ENCODE results near the gene DNAJB8.
A peak's percentile ranks its signal among the peaks of the same experiment; 100 is the strongest.

The DNAJB8 gene

DNA sequence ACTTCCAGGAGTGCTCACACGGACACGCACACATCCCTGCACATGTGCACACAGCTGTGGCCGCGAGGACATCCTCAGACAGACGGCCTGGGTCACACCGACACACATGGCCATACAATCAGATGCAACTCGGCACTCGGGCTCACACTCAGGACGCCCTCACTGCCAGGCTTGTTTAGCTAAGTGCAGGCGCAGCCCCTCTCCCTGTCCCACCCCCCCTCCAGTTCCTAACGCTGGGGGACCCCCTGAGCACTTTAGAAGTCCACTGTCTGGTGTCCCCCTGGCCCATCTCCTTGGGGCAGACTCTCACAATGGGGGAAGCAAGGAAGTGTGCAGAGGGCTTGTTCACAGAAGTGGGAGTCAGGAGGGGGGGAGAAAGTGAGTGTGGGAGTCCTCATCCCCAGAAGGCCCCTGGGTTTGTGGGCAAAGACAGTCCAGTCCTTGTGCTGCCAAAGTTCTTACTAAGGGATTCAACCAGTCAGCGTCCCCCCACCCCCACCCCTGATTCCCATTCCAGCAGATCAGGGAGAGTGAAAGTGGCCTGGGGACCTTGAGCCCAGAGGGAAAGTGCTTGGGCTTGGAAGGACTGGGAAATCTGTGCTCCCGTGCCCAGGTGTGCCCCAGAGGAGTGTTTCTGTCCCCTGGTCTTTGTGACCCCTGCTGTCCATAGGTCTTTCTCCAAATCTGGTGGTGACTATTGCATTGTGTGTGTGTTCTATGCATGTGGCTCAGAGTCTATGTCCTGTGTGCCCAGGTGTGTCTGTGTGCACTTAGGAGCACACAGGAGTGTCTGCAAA lies 27.1 kb upstream of the DNAJB8 start:
- no peak for DNase-seq (ENCODE audit: low spot score)
- TF ChIP-seq, protein P1, sequence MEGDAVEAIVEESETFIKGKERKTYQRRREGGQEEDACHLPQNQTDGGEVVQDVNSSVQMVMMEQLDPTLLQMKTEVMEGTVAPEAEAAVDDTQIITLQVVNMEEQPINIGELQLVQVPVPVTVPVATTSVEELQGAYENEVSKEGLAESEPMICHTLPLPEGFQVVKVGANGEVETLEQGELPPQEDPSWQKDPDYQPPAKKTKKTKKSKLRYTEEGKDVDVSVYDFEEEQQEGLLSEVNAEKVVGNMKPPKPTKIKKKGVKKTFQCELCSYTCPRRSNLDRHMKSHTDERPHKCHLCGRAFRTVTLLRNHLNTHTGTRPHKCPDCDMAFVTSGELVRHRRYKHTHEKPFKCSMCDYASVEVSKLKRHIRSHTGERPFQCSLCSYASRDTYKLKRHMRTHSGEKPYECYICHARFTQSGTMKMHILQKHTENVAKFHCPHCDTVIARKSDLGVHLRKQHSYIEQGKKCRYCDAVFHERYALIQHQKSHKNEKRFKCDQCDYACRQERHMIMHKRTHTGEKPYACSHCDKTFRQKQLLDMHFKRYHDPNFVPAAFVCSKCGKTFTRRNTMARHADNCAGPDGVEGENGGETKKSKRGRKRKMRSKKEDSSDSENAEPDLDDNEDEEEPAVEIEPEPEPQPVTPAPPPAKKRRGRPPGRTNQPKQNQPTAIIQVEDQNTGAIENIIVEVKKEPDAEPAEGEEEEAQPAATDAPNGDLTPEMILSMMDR (IDR thresholded peaks at IDR 0.05; ENCODE audit: extremely low read depth, missing control alignments) = no peak

DNA sequence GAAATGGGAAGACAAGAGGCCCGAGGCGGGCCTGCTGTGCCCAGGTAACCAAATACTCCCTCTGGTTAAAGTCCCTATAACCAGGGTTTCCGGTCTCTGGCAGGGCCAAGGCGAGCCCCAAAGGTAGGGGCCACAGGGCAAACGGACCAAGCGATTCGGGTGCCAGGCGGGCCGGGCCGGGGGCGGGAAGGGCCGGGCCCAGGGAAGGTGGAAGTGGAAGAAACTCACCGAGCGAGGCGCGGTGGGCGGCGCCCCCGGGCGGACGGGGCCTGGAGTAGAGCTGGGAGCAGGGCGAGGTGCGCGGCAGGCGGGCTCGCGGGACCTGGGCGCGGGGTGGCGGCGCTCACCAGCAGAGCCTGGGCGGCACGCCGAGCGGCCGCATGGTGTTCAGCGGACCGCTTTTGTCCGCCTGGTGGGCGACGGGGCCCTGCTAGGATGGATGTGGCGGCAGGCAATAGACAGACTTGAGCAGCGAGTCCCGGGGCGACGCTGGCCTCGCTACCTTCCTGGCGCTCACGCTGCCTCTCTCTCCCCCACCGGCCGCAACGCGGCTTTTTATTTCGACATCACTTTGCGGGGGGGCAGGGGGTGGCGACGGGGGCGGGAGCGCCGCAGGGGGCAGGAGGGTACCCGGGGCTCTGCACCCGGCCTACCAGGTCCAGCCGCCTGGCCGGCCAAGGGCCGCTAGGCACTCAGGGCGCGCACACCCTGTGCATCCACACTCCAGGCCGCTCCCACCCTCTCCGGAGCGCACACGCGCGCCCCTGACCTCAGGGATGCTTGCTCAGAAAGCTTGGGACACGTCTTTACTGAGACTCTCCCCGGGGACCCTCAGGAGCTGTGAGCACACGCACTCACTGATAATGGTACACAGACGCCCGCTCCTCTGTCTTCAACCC lies 26.2 kb upstream of the DNAJB8 start, which contains the start of gene GATA2:
GATA2 (minus strand) TSS at position 531 of the 899 bp plus-strand sequence. CDS start 6,170 bp downstream, outside the sequence.
- DNase-seq (ENCODE audit: low spot score) = peak; percentile 59
- TF ChIP-seq, protein P1 (IDR thresholded peaks at IDR 0.05; ENCODE audit: extremely low read depth, missing control alignments) = no peak

DNA sequence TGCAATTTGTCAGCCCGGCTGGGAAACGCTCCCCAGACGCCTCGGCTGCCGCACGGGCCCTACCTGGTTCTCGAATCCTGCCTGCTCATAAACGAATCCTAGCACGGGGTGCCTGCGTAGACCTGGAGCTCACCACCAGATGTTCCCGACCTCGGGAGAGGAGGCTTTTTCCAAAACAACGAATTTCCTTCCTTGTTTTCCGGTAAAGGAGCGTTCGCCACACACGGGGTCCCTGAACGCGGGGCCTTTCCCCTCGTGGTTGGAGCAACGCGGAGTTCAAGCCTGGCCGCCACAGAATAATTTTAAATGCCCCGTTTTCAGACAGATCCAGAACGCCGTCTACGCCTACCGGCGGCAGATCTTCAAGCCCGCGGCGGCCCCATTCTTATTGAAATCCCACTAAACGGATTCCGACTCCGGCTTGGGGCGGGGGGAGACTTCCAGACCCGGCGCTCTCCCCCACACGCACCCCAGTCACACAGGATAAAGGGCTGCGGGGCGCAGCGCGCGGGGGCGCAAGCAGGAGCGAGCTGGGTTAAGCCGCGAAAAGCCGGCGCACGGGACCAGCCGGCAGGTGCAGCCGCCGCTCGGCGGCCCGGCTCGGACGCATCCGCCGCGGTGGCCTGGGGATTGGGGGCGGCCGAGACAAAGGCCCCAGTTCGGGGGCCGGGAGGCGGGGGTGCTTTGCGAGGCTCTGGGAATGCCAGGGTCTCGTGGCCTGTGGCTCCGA lies 25.4 kb upstream of the DNAJB8 start:
- TF ChIP-seq, protein P1 (IDR thresholded peaks at IDR 0.05; ENCODE audit: extremely low read depth, missing control alignments) = no peak
- no peak for DNase-seq (ENCODE audit: low spot score)

DNA sequence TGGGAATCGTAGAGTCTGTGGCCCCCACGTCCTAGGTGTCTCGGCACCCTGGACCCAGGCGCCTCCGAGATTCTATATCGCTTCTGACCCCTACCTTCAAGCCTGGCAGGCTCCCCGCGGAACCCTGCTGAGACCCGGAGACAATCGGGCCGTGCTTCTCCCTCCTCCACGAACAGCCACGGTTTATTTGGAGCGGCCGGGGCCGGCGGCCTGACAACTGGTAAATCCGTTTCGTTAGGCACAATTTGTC lies 24.9 kb upstream of the DNAJB8 start:
- no peak for DNase-seq (ENCODE audit: low spot score)
- TF ChIP-seq, protein P1 (IDR thresholded peaks at IDR 0.05; ENCODE audit: extremely low read depth, missing control alignments) = no peak

DNA sequence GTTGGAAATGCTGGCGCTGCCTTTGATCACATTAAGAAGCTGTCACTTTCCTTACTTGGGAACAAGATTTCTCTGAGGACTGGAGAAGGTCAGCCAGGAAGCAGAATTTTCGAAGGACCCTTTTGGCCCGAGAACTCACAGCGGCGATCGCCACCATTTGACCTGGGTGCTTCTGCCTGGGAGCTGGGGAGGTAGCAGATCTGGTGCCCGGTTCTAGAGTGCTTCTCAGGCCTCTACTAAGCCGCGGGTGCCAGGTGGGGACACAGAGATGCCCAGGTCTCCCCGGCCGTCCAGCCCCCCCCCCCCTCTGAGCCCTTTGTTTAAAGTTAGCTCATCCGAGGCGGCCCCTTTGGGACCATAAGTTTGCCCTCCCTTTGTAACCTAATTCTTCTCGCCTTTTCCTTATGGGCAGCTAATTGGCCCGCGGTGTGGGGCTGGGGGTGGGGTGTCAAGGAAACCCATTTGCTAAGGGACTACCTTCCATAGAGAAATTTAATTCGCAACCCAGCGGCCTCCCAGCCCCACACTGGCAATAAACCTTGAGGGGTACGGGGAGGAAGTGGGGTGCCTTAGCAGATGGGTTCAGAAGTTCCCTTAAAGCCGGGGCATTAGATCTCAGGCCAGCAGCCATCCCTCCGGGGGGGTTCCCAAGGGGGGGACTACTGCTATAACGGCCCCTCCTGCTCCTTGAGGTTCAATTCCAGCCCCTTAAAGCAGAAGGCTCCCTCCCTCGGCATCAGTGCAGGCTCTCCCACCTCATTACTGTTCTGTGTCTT lies 24.4 kb upstream of the DNAJB8 start:
- no peak for DNase-seq (ENCODE audit: low spot score)
- TF ChIP-seq, protein P1 (IDR thresholded peaks at IDR 0.05; ENCODE audit: extremely low read depth, missing control alignments) = no peak

DNA sequence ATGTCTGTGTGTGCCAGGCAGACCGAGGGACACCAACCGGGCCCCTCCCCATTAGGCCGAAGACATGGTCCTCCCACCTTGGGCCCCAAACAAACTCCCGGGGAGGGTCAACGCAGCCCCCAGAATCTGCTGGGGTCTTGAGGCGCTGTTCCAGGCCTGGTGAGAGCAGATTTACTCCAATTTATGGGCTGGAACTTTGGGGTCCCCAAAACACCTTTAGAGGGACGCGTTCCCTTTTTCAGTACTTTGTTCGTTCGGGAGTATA lies 23.9 kb upstream of the DNAJB8 start:
- no peak for DNase-seq (ENCODE audit: low spot score)
- TF ChIP-seq, protein P1 (IDR thresholded peaks at IDR 0.05; ENCODE audit: extremely low read depth, missing control alignments) = no peak

All from GM20000 (cell line).